G401.6 (cell line): ENCODE results near the gene MTARC1.

Source experiments
- FAIRE-seq: peaks from 2 replicates; lab custom pipeline; 2012; peaks lifted over from hg19 to GRCh38; lab: Jason Lieb, UNC

MTARC1 gene

GRCh38 chr1:220833436-220833835 is 46.7 kb downstream of the MTARC1 start:
- FAIRE-seq = no peak

- FAIRE-seq = no peak
Measured at GRCh38 chr1:220834155-220834870, 47.6 kb downstream of the MTARC1 start.
